Muscle of arm (tissue), 14 donors: ENCODE results near the gene ZNF12. TPM values are rescaled to one million over a fixed set of nuclear protein-coding genes. Genes with fewer than 3 reads are reported as not detected.
"Not testable (repeated sequence)": the region's sequence is repeated elsewhere in the genome, so short reads cannot be mapped to it uniquely, and the experiment has no call there.

Experiments used
- DNase-seq: peaks from one replicate; pipeline ENCODE4 v3.0.0-alpha.2; 2013
- long read RNA-seq, 11 donors: transcript quantifications; one replicate each; lab custom pipeline, GENCODE V29; 2026
- polyA plus RNA-seq, 12 donors: library from polyadenylated mRNA; unstranded; fragments of 120-200 nt; gene quantifications; one replicate each; pipeline ENCODE4 v1.2.1, GENCODE V29; 2013; ENCODE audit not compliant: insufficient read length in 12 of 12

ZNF12 gene
- polyA plus RNA-seq, result 10 to 100 TPM in 11 of 12 donors, not detected in 1; 14.5 to 28.9 (median 24.0) TPM
- long read RNA-seq, donor 1, full-length matches to known transcripts, result 4 of 4 reads
- long read RNA-seq, donor 1, partial matches to known transcripts, result 0 of 4 reads
- long read RNA-seq, donor 1, other reads (novel, unspliced or antisense), result 0 of 4 reads
- long read RNA-seq, donor 2, full-length matches to known transcripts, result 7 of 7 reads
- long read RNA-seq, donor 2, partial matches to known transcripts, result 0 of 7 reads
- long read RNA-seq, donor 2, other reads (novel, unspliced or antisense), result 0 of 7 reads
- long read RNA-seq, donor 3, full-length matches to known transcripts, result 1 of 1 reads
- long read RNA-seq, donor 3, partial matches to known transcripts, result 0 of 1 reads
- long read RNA-seq, donor 3, other reads (novel, unspliced or antisense), result 0 of 1 reads
- long read RNA-seq, donor 4, full-length matches to known transcripts, result 1 of 1 reads
- long read RNA-seq, donor 4, partial matches to known transcripts, result 0 of 1 reads
- long read RNA-seq, donor 4, other reads (novel, unspliced or antisense), result 0 of 1 reads
- long read RNA-seq, donor 5, full-length matches to known transcripts, result 8 of 8 reads
- long read RNA-seq, donor 5, partial matches to known transcripts, result 0 of 8 reads
- long read RNA-seq, donor 5, other reads (novel, unspliced or antisense), result 0 of 8 reads
- long read RNA-seq, donor 6, partial matches to known transcripts, result 0 of 1 reads
- long read RNA-seq, donor 6, other reads (novel, unspliced or antisense), result 0 of 1 reads
- long read RNA-seq, donor 7, full-length matches to known transcripts, result 4 of 4 reads
- long read RNA-seq, donor 7, partial matches to known transcripts, result 0 of 4 reads
- long read RNA-seq, donor 7, other reads (novel, unspliced or antisense), result 0 of 4 reads
- long read RNA-seq, donor 8, full-length matches to known transcripts, result 3 of 3 reads
- long read RNA-seq, donor 8, partial matches to known transcripts, result 0 of 3 reads
- long read RNA-seq, donor 8, other reads (novel, unspliced or antisense), result 0 of 3 reads
- long read RNA-seq, donor 9, full-length matches to known transcripts, result 5 of 5 reads
- long read RNA-seq, donor 9, partial matches to known transcripts, result 0 of 5 reads
- long read RNA-seq, donor 9, other reads (novel, unspliced or antisense), result 0 of 5 reads
- long read RNA-seq, donor 10, full-length matches to known transcripts, result 8 of 8 reads
- long read RNA-seq, donor 10, partial matches to known transcripts, result 0 of 8 reads
- long read RNA-seq, donor 10, other reads (novel, unspliced or antisense), result 0 of 8 reads
- long read RNA-seq, donor 11, full-length matches to known transcripts, result 3 of 3 reads
- long read RNA-seq, donor 11, partial matches to known transcripts, result 0 of 3 reads
- long read RNA-seq, donor 11, other reads (novel, unspliced or antisense), result 0 of 3 reads

- peak; percentile 97 for DNase-seq
Observed at GRCh38 chr7:6706666-6707407, at the start of gene ZNF12. TSS of gene ZNF12 (minus strand) at chr7:6706947. CDS start at chr7:6705173, 1,774 bp downstream.

DNA sequence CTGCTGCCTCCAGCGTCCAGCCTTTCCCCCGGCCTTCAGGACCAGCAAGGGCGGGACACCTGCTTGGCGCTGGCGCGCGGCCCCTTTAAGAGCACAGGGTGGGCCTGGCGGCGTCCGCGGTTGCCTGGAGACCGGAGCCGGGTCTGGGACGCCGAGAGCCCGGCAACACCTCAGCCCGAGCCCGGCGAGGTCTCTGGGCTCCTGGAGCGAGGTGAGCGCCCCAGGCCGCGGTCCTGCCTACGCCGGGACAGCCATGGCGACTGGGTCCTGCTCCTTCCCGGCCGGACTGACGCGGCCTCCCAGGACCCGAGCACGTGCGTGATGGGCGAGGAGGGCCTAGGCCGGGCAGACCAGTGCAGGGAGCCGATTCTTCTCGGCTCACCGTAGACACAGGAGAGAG lies 47.2 kb upstream of the ZNF12 start, which contains the start of gene RSPH10B2:
RSPH10B2 (plus strand) TSS at position 140 of the 400 bp plus-strand sequence. CDS start 3,575 bp downstream, outside the sequence.
- DNase-seq, result not testable (repeated sequence)

- not testable (repeated sequence) for DNase-seq
Observed at GRCh38 chr7:6750173-6750572, 43.4 kb upstream of the ZNF12 start.

DNA sequence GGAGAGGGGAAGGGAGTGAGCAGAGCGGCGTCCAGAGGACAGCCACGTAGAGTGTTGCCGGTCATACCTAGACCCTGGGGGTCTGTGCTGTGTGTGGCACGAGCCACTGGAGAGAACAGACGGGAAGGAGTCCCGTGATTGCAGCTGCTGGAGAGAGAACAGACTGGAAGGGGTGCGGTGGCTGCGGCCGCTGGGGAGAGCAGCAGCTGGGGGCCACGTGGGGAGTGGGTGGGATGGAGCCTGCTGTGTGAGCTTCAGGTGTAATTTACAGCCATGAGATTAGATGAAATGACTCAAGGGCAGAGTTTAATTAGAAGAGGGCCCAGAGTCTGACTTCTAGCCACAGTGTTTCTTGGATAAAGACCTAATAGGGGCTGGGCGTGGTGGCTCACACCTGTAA lies 42.6 kb upstream of the ZNF12 start:
- DNase-seq, result not testable (repeated sequence)

- not testable (repeated sequence) for DNase-seq
Observed at GRCh38 chr7:6744410-6745100, 37.8 kb upstream of the ZNF12 start.

DNA sequence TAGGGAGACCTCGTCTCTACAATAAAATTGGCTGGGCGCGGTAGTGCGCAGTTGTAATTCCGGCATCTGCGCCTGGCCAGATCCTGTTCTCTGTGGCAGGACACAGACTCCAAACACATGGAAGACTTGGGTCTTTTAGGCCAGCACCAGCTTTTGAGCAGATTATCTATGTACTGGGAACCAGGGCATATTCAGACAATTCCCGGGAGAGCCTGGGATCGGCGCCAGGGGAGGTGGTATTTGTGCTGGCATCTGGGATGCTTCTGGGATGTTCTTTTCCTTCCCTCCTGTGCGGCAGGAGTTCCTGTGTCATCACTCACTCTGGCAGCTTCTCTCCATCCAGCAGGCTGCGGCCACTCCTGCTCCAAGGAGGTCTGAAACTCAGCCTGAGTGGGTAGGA lies 31.7 kb upstream of the ZNF12 start:
- not testable (repeated sequence) for DNase-seq

GRCh38 chr7:6730343-6730633 lies 23.5 kb upstream of the ZNF12 start:
- no peak for DNase-seq

DNA sequence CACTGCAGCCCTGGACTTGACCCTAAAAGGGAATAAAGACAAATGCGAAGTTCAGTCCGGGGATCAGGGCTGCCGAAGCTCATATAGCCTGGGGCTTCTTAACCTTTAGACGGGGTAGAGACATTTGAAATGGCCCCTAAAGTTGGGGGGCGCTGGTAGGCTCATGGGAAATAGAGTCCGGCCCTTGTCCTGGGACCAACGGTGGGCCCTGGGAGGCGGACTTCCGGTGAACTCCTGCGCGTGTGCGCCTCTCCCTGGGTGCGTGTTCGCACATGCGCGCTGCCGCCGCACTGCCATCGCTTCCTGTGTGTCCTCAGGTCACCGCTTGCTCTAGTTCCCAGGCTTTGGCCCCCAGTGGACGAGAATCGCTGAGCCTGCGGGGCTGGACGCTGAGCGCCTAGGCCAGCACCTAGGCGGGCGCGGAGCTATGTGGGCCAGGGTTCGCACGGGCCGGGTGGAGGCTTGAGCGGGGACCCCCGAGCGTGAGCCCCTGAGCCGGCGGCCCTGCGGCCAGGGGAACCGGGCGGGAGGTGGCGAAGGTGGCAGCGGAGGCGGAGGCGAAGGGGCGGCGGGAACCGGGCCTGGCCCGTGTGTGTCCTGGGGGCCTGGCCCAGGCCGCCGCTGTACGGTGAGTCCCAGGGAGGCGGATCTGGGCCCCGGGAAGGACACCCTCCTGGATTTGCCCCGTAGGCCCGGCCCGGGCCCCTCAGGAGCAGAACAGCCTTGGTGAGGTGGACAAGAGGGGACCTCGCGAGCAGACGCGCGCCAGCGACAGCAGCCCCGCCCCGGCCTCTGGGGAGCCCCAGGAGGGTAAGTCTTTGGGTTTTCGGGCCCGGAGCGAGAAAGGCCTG lies 23.0 kb upstream of the ZNF12 start:
- peak; percentile 92 for DNase-seq

DNA sequence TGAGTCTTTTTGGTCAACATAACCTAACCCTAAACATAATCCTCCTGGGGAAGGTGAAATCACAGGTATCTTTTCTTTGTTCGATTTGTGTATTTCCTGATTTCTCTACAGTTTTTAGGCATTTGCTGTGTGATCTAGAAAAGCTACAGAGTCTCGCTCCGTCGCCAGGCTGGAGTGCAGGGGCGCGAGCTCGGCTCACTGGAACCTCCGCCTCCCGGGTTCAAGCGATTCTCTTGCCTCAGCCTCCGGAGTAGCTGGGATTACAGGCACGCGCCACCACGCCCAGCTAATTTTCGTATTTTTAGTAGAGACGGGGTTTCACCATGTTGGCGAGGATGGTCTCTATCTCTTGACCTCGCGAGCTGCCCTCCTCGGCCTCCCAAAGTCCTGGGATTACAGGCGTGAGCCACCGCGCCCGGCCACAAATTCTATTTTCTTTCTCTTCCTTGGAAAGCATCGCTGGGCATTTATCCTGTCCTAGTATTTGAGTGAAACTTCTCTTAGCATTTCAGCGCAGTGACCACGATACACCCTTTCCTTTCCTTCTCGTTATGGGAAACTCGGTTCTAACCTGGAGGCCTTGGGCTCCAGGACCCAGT lies 22.2 kb upstream of the ZNF12 start:
- DNase-seq, result not testable (repeated sequence)

GRCh38 chr7:6727663-6728062 lies 20.9 kb upstream of the ZNF12 start:
- DNase-seq, result no peak

- not testable (repeated sequence) for DNase-seq
Observed at GRCh38 chr7:6726341-6726740, 19.6 kb upstream of the ZNF12 start.

- no peak for DNase-seq
Observed at GRCh38 chr7:6725003-6725402, 18.3 kb upstream of the ZNF12 start.

- DNase-seq, result not testable (repeated sequence)
Observed at GRCh38 chr7:6724351-6724750, 17.6 kb upstream of the ZNF12 start.

DNA sequence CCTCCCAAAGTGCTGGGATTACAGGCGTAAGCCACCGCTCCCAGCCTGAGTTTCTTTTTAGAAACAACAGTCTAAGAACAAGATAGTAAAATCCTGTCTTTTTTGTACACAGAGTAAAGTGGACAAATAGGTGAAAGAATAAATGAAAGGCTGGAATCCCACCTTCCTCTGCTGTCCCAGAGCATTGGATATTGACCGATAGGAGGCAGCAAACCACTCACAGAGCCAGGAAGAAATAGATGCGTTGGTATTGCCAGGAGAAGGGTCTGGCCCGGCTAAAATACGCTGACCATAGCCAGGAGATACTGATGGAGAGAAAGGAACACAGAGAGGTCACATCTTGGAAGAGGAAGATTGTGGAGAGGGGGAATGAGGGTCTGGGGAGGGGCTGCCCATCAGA lies 11.4 kb upstream of the ZNF12 start:
- no peak for DNase-seq

DNA sequence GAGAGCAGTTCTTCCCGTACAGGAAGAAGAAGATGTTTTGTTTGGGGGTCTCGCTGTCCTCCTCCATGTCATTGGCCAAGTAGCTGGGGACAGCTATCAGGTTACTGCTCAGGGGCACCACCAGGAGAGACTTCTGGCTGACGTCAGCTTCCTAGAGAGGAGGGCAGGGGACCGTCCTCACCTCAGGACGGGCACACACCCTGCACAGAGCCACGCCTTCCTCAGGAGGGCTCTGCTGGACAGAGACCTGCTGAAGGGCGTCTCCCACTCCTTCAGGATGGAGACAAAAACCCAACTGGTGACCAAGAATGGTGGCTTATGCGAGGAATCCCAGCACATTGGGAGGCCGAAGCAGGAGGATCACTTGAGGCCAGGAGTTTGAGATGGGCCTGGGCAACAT lies 9.2 kb upstream of the ZNF12 start:
- DNase-seq, result not testable (repeated sequence)

- DNase-seq, result no peak
Observed at GRCh38 chr7:6714360-6714759, 7.6 kb upstream of the ZNF12 start.

GRCh38 chr7:6709808-6710207 lies 3.1 kb upstream of the ZNF12 start:
- no peak for DNase-seq

GRCh38 chr7:6708304-6708703 lies 1.6 kb upstream of the ZNF12 start:
- DNase-seq, result no peak
